GM18498 (cell line): Measurements from ENCODE around the gene ANXA7.
"Not testable (repeated sequence)": the region's sequence is repeated elsewhere in the genome, so short reads cannot be mapped to it uniquely, and the experiment has no call there.

Experiments used
- ATAC-seq: cut with Tn5 transposase; IDR thresholded peaks from one replicate; pipeline ENCODE4 v1.9.1; 2021; ENCODE audit warnings: mild to moderate bottlenecking, moderate library complexity; ENCODE audit not compliant: unreplicated experiment

The ANXA7 gene

DNA sequence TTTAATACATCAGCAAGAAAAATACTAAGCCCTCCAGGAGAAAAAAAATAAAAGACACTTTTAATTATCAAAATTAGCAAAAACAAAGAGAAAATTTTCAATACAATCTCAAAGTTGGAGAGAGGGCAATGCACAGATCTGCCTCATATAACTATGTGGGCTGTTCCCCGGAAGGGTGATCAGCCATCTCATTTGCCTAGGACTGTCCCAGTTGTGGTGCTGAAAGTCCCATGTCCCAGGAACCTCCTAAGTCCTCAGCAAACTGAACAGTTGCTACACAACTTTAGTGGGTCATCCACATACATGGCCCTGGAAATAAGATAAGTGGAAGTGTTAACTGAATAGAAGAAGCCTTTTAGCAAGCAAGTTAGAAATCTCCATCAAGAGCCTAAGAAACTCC is 69.6 kb downstream of the ANXA7 start:
- no peak for ATAC-seq

DNA sequence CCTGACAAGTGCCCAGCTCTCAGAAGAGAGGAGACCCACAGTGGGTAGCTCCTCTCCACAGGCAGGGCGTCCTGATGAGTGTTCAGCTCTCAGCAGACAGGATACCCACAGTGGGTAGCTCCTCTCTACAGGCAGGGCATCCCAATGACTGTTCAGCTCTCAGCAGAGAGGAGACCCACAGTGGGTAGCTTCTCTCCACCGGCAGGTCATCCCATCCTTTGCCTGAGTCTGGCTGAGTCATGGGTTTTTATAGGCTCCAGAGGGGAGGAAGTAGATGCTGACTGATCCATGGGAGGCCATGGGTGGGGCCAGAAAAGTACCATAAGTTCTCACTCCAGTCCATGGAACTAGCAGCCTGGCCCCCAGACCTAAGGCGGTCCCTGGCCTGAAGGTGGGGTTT is 73.7 kb downstream of the ANXA7 start:
- no peak for ATAC-seq

DNA sequence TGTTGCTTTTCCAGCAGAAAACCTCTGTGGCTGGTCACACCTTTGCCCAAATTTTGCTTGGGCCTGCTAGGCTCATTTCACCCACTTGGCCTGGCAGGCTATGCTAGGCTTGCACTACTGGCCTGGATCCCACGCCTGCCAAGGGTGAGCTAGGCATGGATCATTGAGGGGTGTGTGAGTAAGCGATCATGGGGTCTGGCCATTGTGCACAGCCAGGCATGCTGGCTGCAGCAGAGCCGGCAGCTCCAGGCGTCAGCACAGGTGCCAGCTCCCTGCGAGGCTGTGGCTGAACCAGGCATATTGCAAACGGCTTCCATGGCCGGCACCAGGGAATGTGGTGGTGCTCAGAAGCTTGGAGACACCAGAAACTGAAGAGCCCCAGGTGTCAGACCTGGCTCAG is 74.4 kb downstream of the ANXA7 start:
- ATAC-seq, result no peak

DNA sequence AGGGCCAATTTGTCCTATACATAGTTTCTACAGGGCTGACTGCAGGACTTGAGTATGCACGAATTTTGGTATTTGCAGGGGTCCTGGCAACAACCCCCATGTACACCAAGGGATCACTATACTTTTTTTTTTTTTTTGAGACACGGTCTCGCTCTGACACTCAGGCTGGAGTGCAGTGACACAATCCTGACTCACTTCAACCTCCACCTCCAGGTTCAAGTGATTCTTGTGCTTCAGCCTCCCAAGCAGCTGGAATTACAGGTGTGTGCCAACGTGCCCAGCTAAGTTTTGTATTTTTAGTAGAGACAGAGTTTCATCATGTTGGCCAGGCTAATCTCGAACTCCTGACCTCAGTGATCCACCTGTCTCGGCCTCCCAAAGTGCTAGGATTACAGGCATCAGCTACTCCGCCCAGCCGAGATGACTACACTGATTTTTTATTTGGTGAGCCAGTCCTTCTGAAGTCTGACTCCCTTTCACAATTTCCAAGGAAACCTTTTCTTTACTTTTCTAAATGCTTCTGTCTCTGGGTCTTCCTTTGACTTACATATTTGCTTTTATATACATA is 75.0 kb downstream of the ANXA7 start:
- no peak for ATAC-seq

DNA sequence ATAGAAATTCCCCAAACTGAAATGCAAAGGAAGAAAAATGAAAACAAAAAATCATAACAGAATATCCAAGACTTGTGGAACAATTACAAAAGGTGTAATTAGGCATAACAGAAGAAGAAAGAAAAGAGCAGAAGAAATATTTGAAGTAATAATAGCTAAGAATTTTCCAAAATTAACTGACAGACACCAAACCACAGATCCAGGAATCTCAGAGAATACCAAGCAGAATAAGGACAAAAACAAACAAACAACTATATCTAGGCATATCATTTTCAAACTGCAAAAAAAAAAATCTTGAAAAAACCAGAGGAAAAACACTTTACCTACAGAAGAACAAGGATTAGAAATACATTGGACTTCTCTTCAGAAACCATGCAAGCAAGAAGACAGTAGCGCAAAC is 80.7 kb downstream of the ANXA7 start:
- no peak for ATAC-seq

DNA sequence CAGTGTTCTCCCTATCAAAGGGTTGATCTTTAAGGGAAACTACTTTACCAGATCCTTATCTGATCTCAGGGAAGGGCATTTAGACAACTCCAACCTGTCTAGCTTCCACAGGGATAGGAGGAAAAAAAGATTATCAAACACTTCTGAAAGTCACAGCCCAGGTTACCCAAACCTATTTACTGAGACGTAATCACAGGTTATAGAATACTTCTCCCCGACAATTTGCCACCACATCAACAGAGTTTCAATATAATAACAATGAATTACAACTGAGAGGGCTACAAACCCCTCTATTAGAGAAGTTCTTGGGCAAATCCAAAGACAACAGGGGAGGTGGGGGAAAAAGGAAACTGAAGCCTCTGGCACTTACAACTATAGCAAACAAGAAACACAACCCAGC is 81.5 kb downstream of the ANXA7 start:
- no peak for ATAC-seq

DNA sequence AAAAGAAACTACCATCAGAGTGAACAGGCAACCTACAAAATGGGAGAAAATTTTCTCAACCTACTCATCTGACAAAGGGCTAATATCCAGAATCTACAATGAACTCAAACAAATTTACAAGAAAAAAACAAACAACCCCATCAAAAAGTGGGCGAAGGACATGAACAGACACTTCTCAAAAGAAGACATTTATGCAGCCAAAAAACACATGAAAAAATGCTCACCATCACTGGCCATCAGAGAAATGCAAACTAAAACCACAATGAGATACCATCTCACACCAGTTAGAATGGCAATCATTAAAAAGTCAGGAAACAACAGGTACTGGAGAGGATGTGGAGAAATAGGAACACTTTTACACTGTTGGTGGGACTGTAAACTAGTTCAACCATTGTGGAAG is 85.3 kb downstream of the ANXA7 start:
- not testable (repeated sequence) for ATAC-seq

DNA sequence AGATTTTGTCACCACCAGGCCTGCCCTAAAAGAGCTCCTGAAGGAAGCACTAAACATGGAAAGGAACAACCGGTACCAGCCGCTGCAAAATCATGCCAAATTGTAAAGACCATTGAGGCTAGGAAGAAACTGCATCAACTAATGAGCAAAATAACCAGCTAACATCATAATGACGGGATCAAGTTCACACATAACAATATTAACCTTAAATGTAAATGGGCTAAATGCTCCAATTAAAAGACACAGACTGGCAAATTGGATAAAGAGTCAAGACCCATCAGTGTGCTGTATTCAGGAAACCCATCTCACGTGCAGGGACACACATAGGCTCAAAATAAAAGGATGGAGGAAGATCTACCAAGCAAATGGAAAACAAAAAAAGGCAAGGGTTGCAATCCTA is 88.6 kb downstream of the ANXA7 start:
- ATAC-seq, result not testable (repeated sequence)
